A204.1 (cell line): ENCODE results near the gene ENDOU.

Experiments used
- FAIRE-seq: peaks from 2 replicates; lab custom pipeline; 2012; peaks lifted over from hg19 to GRCh38; lab: Jason Lieb, UNC

The ENDOU gene

GRCh38 chr12:47725091-47725772 is at the start of gene ENDOU:
Gene ENDOU (minus strand): TSS chr12:47725490. CDS start chr12:47725413, 77 bp downstream.
- FAIRE-seq: no peak

GRCh38 chr12:47774663-47775062 is 49.4 kb upstream of the ENDOU start:
- no peak for FAIRE-seq

GRCh38 chr12:47773858-47774580 is 48.7 kb upstream of the ENDOU start:
- no peak for FAIRE-seq

- no peak for FAIRE-seq
These were observed 48.0 kb upstream of the ENDOU start, which contains the start of gene SLC48A1 for GRCh38 chr12:47773062-47773857. Gene SLC48A1 (plus strand): TSS chr12:47773238. CDS start chr12:47773305, 67 bp downstream.

GRCh38 chr12:47772738-47773061 is 47.4 kb upstream of the ENDOU start:
- FAIRE-seq: no peak

GRCh38 chr12:47772094-47772660 is 46.9 kb upstream of the ENDOU start:
- FAIRE-seq: no peak

- FAIRE-seq: no peak
These were observed 46.0 kb upstream of the ENDOU start for GRCh38 chr12:47771304-47771703.

- no peak for FAIRE-seq
These were observed 44.9 kb upstream of the ENDOU start for GRCh38 chr12:47770086-47770726.

- FAIRE-seq: no peak
These were observed 44.2 kb upstream of the ENDOU start for GRCh38 chr12:47769234-47770085.

- no peak for FAIRE-seq
These were observed 43.1 kb upstream of the ENDOU start for GRCh38 chr12:47768323-47768811.

- FAIRE-seq: no peak
These were observed 42.0 kb upstream of the ENDOU start for GRCh38 chr12:47767216-47767724.

- FAIRE-seq: no peak
These were observed 41.4 kb upstream of the ENDOU start for GRCh38 chr12:47766502-47767215.

- FAIRE-seq: no peak
These were observed 38.4 kb upstream of the ENDOU start for GRCh38 chr12:47763481-47764346.

- FAIRE-seq: no peak
These were observed 37.7 kb upstream of the ENDOU start for GRCh38 chr12:47762850-47763465.

GRCh38 chr12:47758834-47759690 is 33.8 kb upstream of the ENDOU start, which contains the start of gene RAPGEF3:
Gene RAPGEF3 (minus strand): TSS chr12:47758880. CDS start chr12:47758556, 324 bp downstream.
- no peak for FAIRE-seq

GRCh38 chr12:47758584-47758833 is 33.2 kb upstream of the ENDOU start:
- FAIRE-seq: no peak

GRCh38 chr12:47757840-47758583 is 32.7 kb upstream of the ENDOU start:
- no peak for FAIRE-seq
